K562 (cell line): ENCODE measurements around the gene ST7. TPM values are rescaled to one million over a fixed set of nuclear protein-coding genes. Genes with fewer than 3 reads are reported as not detected.

ENCODE experiments used
- ARID4B ChIP-seq: sonication (generic); formaldehyde crosslinking; IDR thresholded peaks from 2 replicates; pipeline ENCODE4 v1.8.0; 2022; ENCODE audit warnings: mild to moderate bottlenecking, missing genetic modification reagents
- ID3 ChIP-seq, 2 experiments: fragments of 250-450 bp in 1 of 2; fragments of 450-650 bp in 1 of 2; sonication (Bioruptor Pico) in 1 of 2; IDR thresholded peaks; 2 replicates each; pipeline versions ENCODE4 v1.6.1 to v1.8.0; 2016 to 2021; ENCODE audit warnings: mild to moderate bottlenecking in 2 of 2, moderate library complexity in 2 of 2, missing compliant biosample characterization in 1 of 2, missing genetic modification characterization in 1 of 2
- JUN ChIP-seq, 2 experiments: sonication (generic) in 1 of 2; formaldehyde crosslinking in 1 of 2; IDR thresholded peaks; 2 replicates each; pipeline versions ENCODE4 v1.6.1 to v1.8.0; 2012 to 2022; ENCODE audit warnings: borderline replicate concordance in 2 of 2, mild to moderate bottlenecking in 2 of 2, improper control_type of control experiment in 1 of 2, low read depth in 1 of 2, low read length in 1 of 2, missing genetic modification reagents in 1 of 2
- MAFG ChIP-seq: fragments of 450-650 bp; conservative IDR thresholded peaks from 2 replicates; pipeline ENCODE4 v1.6.1; 2016; ENCODE audit warnings: missing genetic modification characterization, missing compliant biosample characterization
- VEZF1 ChIP-seq: fragments of 200-800 bp; sonication (Bioruptor generic); IDR thresholded peaks from 2 replicates; pipeline ENCODE4 v1.6.1; 2017; ENCODE audit warnings: missing genetic modification characterization, missing compliant biosample characterization
- ZBTB11 ChIP-seq, 3 experiments: fragments of 200-800 bp in 1 of 3; fragments of 250-450 bp in 1 of 3; fragments of 450-650 bp in 1 of 3; sonication (Bioruptor Pico) in 1 of 3; sonication (Bioruptor generic) in 1 of 3; formaldehyde crosslinking in 1 of 3; IDR thresholded peaks; 2 replicates each; pipeline versions ENCODE4 v1.6.1 to v1.8.0; 2016 to 2022; ENCODE audit warnings: mild to moderate bottlenecking in 2 of 3, missing genetic modification characterization in 2 of 3, missing compliant biosample characterization in 1 of 3, moderate library complexity in 1 of 3
- polyA plus RNA-seq, 8 experiments: library from polyadenylated mRNA; depleted of rRNA in 4 of 8; stranded (reverse) in 5 of 8; unstranded in 3 of 8; fragments of >200 nt; fragmentation: Nextera tagmentation in 2 of 8; fragmentation: Illumina TruSeq in 1 of 8; extraction: Ambion mirVana in 2 of 8; extraction: Trizol in 1 of 8; gene quantifications; 2 replicates each; pipeline versions ENCODE4 v1.2.1 to v1.2.3, GENCODE V29; 2011 to 2014; ENCODE audit warnings: inconsistent platforms in 1 of 8, missing spikeins in 1 of 8
- total RNA-seq, 7 experiments: library from RNA; depleted of rRNA in 6 of 7; stranded (reverse); fragments of >200 nt in 6 of 7; fragmentation: Illumina TruSeq in 2 of 7; extraction: Trizol in 2 of 7; gene quantifications; 2 replicates each; pipeline versions ENCODE4 v1.2.1 to v1.2.3, GENCODE V29; 2011 to 2021; ENCODE audit warnings: low replicate concordance in 1 of 7

Gene ST7
- total and polyA plus RNA-seq, 9 of the 15 experiments (the other 6 are each of a cell fraction or from before 2014, with no cell fraction given), result 23.9 to 56.3 (median 36.9) TPM

- TF ChIP-seq ZBTB11 (CRISPR knock-in tag; IDR thresholded peaks at IDR 0.05), result no peak
- TF ChIP-seq ARID4B, result no peak
- no peak for TF ChIP-seq VEZF1
- no peak for TF ChIP-seq ID3 (CRISPR knock-in tag; IDR thresholded peaks at IDR 0.05)
- no peak for TF ChIP-seq ID3 (tag; IDR thresholded peaks at IDR 0.05)
- TF ChIP-seq MAFG (tag), result no peak
- TF ChIP-seq JUN (IDR thresholded peaks at IDR 0.05; ENCODE audit: borderline replicate concordance, low read depth, low read length), result no peak
- TF ChIP-seq JUN (CRISPR knock-in tag; IDR thresholded peaks at IDR 0.05; ENCODE audit: borderline replicate concordance), result no peak
These were observed 143.0 kb downstream of the ST7 start (continued) for GRCh38 chr7:117096330-117096729.
